Measurements from ENCODE around the gene XPOT.
A peak's percentile ranks its signal among the peaks of the same experiment; 100 is the strongest.
"Not testable (repeated sequence)": the region's sequence is repeated elsewhere in the genome, so short reads cannot be mapped to it uniquely, and the experiment has no call there.

Gene XPOT

GRCh38 chr12:64403707-64404469 is at the start of gene XPOT:
Gene XPOT (plus strand): TSS chr12:64404392. CDS start chr12:64410036, 5,644 bp downstream.
- peak; percentile 99 for DNase-seq (ENCODE audit: low spot score)

- DNase-seq (ENCODE audit: low spot score), result not testable (repeated sequence)
Observed at GRCh38 chr12:64356209-64356608, 48.0 kb upstream of the XPOT start.

GRCh38 chr12:64361173-64361572 is 43.0 kb upstream of the XPOT start:
- not testable (repeated sequence) for DNase-seq (ENCODE audit: low spot score)

GRCh38 chr12:64362721-64363305 is 41.4 kb upstream of the XPOT start:
- DNase-seq (ENCODE audit: low spot score), result no peak

GRCh38 chr12:64383675-64384074 is 20.5 kb upstream of the XPOT start:
- no peak for DNase-seq (ENCODE audit: low spot score)

GRCh38 chr12:64385019-64385418 is 19.2 kb upstream of the XPOT start:
- no peak for DNase-seq (ENCODE audit: low spot score)

- no peak for DNase-seq (ENCODE audit: low spot score)
Observed at GRCh38 chr12:64385468-64385867, 18.7 kb upstream of the XPOT start.

- DNase-seq (ENCODE audit: low spot score), result no peak
Observed at GRCh38 chr12:64387197-64387816, 16.9 kb upstream of the XPOT start.

- no peak for DNase-seq (ENCODE audit: low spot score)
Observed at GRCh38 chr12:64389154-64389553, 15.0 kb upstream of the XPOT start.

- no peak for DNase-seq (ENCODE audit: low spot score)
Observed at GRCh38 chr12:64390275-64390851, 13.8 kb upstream of the XPOT start, which contains the start of gene C12orf56. Gene C12orf56 (minus strand): TSS chr12:64390758. CDS start chr12:64390565, 193 bp downstream.

- no peak for DNase-seq (ENCODE audit: low spot score)
Observed at GRCh38 chr12:64392221-64392620, 12.0 kb upstream of the XPOT start.

GRCh38 chr12:64395739-64396138 is 8.5 kb upstream of the XPOT start:
- no peak for DNase-seq (ENCODE audit: low spot score)

GRCh38 chr12:64400041-64400440 is 4.2 kb upstream of the XPOT start:
- no peak for DNase-seq (ENCODE audit: low spot score)

GRCh38 chr12:64402181-64402580 is 2.0 kb upstream of the XPOT start:
- DNase-seq (ENCODE audit: low spot score), result no peak

- DNase-seq (ENCODE audit: low spot score), result peak; percentile 86
Observed at GRCh38 chr12:64404470-64405256, 471 bp downstream of the XPOT start.

GRCh38 chr12:64407342-64408223 is 3.4 kb downstream of the XPOT start:
- no peak for DNase-seq (ENCODE audit: low spot score)

- DNase-seq (ENCODE audit: low spot score), result no peak
Observed at GRCh38 chr12:64411427-64411826, 7.2 kb downstream of the XPOT start.

GRCh38 chr12:64412459-64412858 is 8.3 kb downstream of the XPOT start:
- DNase-seq (ENCODE audit: low spot score), result no peak

- no peak for DNase-seq (ENCODE audit: low spot score)
Observed at GRCh38 chr12:64413884-64414283, 9.7 kb downstream of the XPOT start.

- no peak for DNase-seq (ENCODE audit: low spot score)
Observed at GRCh38 chr12:64418209-64418608, 14.0 kb downstream of the XPOT start.

GRCh38 chr12:64419696-64420095 is 15.5 kb downstream of the XPOT start:
- DNase-seq (ENCODE audit: low spot score), result no peak
